GF-D8 (cell line): ENCODE measurements around the gene RAB5IF.
"Not testable (repeated sequence)": the region's sequence is repeated elsewhere in the genome, so short reads cannot be mapped to it uniquely, and the experiment has no call there.

ENCODE experiments used
- DNase-seq: peaks from one replicate; lab custom pipeline; 2025; lab: John Stamatoyannopoulos, UW

The RAB5IF gene, protein sequence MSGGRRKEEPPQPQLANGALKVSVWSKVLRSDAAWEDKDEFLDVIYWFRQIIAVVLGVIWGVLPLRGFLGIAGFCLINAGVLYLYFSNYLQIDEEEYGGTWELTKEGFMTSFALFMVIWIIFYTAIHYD

DNA sequence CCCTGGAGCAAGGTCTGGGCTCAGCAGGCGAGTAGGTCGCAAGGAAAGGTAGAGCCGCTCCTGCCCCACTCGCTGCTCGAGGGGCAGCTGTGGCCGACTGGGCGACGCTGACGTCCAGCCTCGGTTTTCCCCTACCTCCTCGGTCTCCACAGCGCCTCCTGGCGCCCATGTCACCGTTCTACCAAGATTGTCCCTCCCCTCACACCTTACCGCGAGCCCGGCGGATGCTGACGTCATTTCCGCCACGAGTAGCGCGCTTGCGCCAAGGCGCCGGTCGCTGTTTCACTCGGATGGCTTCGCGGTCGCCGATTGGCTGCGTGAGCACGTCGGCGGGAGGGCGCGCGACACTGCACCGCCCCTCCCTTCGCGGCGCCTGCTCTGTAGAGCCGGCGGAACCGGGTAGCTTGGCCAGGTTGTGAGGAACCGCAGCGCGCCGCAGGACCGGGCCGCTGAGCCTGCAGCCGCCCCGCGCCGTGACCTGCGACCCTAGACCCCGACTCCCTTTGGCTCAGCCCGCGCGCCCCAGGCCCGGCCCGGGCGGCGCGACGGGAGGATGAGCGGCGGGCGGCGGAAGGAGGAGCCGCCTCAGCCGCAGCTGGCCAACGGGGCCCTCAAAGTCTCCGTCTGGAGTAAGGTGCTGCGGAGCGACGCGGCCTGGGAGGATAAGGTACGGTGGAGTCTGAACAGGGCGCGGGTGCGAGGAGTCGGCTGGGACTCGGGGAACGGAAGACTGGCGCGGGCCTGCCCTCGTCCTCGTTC is at the start of gene RAB5IF:
RAB5IF (plus strand) TSS at position 381 of the 759 bp plus-strand sequence; CDS start at position 554, 173 bp downstream.
- DNase-seq: peak; percentile 93

DNA sequence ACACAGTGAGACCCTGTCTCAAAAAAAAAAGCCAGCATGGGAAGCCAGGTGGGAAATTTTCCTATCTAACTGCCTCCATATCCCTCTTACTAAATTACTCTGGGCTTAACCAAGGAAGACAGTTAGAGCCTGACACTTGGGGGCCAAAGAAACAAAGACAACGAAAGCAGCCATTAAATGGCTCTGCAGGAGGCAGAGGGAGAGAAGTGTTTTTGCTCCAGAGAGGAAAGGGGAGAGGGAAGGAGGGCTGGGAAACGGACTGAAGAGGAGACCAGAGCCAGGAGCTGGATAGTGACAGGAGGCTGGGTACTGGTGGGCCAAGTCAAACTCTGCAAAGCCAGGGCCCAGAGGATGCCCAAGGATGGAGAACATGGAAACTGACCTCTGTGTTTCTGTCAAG is 42.9 kb upstream of the RAB5IF start:
- DNase-seq: no peak

DNA sequence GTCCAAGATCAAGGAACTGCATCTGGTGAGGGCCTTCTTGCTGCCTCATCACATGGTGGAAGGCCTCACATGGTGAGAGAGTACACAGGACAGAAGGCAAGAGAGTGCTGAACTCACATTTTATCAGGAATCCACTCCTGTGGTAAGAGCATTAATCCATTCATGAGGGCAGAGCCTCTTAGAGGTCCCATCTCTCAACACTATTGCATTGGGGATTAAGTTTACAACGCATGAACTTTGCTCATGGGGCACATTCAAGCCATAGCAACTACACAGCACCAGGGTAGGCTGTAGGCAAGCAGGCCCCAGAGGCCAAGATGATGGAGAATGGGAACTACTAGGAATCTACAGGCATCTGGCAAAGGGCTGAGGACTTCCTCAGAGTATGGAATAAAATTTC is 42.2 kb upstream of the RAB5IF start:
- DNase-seq: no peak

DNA sequence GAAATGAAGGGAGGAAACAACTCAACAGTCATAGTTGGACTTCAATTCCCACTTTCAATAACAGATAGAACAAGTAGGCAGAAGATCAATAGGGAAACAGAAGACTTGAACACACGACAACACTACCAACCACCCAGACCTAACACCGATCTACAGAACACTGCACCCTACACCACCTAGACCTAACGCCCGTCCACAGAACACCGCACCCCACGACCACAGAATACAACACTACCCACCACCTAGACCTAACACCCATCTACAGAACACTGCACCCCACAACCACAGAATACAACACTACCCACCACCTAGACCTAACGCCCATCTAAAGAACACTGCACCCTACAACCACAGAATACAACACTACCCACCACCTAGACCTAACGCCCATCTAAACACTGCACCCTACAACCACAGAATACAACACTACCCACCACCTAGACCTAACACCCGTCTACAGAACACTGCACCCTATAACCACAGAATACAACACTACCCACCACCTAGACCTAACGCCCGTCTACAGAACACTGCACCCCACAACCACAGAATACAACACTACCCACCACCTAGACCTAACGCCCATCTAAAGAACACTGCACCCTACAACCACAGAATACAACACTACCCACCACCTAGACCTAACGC is 41.4 kb upstream of the RAB5IF start:
- DNase-seq: not testable (repeated sequence)

DNA sequence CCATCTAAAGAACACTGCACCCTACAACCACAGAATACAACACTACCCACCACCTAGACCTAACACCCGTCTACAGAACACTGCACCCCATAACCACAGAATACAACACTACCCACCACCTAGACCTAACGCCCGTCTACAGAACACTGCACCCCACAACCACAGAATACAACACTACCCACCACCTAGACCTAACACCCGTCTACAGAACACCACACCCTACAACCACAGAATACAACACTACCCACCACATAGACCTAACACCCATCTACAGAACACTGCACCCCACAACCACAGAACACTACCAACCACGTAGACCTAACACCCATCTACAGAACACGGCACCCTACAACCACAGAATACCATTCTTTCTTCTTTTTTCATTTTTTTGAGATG is 40.9 kb upstream of the RAB5IF start:
- not testable (repeated sequence) for DNase-seq

DNA sequence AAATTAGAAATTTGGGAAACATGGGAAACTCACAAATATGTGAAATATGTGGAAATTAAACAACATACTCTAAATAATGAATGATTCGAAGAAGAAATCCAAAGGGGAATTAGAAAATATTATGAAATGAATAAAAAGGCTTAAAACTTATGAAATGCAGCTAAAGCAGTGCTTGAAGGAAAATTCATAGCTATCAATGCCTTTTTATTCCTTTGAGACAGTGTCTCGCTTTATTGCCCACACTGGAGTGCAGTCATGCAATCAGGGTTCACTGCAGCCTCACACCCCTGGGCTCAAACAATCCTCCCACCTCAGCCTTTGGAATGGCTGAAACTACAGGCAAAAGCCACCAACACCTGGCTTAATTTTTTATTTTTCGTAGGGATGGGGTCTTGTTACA is 40.1 kb upstream of the RAB5IF start:
- no peak for DNase-seq

DNA sequence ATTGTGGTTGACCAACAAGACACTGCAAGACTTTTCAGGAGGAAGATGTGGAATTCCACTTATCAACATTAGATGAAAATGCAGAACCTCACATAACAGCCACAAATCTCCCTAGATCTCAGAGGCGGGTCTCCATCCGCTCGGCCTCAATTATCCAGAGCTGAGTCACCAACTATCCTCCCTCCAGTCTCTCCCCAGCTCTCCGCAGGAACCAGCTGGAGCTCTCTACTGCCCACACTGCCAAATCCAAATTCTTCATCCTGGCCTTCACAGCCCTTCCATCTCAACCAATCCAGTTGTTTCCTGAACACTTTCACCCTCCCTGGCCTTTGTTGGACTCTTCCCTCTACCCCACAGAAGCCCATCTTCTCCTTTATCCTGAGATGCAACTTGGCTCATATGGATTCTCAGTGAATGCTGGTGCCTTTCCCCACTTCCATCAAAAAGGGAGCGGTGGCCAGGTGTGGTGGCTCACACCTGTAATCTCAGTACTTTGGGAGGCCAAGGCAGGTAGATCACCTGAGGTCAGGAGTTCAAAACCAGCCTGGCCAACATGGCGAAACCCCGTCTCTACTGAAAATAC is 35.6 kb upstream of the RAB5IF start:
- DNase-seq: no peak

DNA sequence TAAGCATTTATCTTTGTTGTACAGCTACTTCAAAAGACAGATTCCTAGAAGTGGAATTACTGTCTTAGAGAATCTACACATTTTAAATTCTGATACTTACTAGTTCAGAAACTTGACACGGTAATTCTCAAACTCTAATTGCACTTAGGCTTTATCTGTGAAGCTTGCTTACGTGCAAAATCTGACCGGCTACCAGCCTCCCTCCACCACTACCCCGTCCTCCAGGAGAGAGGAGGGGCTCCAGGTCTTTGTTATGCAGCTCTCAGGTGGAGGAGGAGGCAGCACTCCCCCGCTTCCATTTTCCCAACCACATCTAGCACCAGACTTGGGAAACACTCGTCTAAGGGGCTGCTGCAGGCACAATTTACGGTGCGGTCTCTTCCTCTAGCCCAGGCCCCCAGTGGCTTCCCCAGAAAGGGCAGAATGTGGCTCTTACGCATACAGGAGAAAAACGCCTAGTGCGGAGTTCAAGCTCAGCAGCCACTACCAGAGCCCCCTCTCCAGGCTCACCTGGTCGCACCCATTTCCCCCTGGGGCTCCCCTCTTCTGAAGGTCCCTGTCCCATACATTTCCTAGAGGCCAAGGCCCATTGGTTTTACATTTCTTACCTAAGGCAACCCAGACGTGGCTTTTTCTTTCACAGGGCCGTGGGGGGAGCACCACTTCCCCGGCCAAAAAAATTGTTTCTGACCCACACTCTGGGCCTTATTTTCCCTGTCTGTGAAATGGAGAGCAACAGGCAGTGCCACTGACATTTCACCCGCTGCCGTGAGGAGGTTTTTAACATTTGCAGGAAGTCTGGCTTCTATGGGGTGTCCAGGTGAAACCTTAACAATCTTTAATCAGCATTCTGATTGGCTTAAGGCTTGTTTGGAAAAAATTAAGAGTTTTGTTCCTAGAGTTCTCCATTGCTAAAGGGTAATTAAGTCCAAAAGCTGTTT is 33.7 kb upstream of the RAB5IF start:
- no peak for DNase-seq

DNA sequence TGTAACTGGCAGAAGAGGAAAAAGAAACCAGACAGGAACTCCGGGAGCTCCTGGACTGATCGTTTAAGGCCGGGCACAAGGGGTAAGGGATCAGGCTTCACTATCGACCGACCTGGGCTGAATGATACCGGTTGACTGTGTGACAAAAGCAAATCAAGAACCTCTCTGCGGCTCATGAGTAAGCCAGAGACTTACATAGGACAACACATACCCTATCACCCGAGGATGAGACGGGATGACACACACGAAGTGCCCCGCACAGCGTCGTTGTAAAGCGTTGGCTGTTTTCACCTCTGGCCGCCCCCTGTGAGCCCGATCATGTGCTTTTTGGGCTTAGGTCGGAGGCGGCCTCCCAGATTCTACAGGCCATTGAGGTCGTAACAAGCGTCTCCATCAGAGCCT is 32.9 kb upstream of the RAB5IF start:
- DNase-seq: no peak

DNA sequence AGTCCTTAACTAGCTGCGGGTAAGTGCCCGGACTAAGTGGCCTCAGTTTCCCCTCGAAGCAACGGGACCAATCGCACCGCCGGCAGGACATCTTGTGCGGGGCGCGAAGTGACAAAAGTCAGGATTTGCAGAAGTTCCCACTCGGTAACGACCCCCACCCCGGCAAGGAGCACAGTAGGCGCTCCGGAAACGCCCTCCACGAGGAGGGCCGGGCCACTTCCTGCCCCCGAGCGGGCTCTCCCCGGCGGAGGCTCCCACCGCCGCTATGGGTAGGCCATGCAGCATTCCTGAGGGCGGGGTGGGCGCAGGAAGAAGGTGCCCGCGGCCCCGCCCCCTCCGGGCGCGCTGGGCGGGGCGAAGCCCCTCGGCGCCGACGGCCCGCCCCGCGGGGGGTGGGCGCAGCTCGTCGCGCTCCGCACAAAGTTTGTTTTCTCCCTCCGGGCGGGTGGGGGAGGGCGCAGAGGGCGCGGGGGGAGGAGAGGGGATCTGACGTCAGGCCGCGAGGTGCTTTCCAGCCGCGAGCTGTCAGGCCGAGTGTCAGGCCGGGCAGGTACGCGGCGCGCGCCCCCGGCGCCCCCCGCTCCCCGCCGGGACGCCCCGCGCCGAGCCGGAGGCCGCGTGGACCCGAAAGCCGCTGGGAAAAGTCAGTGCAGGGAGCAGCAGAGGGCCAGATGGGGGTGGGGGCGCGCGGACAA is 32.3 kb upstream of the RAB5IF start, which contains the start of gene TGIF2:
TGIF2 (plus strand) TSS at position 495 of the 695 bp plus-strand sequence. CDS start 5,178 bp downstream, outside the sequence.
- DNase-seq: peak; percentile 78

DNA sequence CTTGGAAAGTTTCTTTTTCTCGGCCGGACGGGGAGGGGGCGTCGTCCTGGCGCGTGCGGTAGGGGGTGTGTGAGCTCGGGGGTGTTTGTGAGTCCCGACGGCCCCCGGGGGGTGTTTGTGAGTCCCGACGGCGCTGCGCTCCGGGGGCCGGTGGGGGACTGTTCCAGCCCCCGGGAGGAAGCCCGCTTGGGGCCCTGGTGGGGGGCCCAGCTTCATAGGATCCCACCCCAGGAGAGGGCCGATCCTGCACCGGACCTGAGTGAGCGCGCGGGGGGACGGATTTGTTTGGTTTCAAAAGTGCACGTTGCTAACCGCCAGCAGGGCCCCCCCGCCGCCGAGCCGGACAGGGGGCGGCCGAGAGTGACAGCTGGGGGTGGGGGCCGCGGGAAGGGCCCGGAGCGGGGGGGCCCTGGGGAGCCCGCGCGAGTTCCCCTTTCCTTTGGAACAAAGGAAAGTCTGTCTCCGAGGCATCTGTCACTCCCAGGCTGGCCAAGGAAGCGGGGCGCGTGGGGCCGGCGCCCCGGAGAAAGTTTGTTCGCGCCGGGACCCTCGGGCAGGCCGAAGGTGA is 31.7 kb upstream of the RAB5IF start:
- no peak for DNase-seq

DNA sequence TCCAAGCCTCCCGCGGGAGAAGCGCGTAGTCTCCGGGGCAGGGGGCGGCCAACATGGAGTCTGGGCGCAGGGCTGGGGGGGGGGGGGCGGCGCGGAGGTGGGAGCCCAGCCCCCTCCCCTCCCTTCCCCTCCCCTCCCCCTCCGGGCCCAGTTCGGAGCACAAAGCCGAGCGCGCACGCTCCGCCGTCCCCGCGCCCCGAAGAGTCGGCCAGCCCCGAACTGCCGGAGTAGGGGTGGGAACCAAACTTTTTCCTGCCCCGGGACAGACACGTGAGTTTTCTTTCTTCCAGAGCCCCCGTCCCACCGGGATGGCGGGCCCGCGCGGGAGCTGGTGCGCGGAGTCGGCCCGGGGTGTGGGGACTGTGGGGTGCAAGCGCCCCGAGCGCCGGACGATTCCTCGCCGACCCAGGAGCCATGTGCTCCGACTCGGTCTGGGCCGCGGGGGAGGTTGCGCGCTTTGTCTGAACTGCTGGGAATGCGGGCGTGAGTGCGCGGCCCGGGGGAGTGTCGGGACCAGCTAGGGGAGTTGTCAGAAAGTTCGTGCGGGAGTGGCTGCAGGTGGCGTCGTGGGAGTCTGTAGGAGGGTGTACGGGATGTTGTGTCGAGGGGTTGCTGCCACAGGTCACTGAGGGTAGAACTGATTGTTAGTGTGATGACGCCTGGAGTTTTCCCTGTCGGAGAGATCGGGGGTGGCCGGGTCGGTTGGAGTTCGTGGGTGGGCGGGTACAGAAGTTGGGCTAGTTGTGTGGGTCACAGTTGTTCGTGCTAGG is 31.0 kb upstream of the RAB5IF start:
- DNase-seq: peak; percentile 26

DNA sequence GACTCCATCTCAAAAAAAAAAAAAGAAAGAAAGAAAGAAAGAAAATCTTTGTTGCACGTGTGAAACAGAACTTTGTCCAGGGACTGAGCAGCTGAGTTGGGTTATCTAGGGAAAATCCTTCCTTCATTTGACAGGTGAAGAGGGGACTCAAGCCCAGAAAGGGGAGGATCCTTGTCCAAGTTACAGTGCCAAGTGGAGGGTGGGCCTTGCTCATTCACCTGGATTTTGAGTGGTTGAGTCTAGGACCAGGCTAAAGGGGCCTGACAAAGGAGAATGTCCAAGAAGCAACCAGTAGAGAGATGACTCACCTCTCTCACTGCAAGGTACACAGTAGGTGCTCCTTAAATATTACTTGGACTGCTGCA is 29.5 kb upstream of the RAB5IF start:
- DNase-seq: no peak

DNA sequence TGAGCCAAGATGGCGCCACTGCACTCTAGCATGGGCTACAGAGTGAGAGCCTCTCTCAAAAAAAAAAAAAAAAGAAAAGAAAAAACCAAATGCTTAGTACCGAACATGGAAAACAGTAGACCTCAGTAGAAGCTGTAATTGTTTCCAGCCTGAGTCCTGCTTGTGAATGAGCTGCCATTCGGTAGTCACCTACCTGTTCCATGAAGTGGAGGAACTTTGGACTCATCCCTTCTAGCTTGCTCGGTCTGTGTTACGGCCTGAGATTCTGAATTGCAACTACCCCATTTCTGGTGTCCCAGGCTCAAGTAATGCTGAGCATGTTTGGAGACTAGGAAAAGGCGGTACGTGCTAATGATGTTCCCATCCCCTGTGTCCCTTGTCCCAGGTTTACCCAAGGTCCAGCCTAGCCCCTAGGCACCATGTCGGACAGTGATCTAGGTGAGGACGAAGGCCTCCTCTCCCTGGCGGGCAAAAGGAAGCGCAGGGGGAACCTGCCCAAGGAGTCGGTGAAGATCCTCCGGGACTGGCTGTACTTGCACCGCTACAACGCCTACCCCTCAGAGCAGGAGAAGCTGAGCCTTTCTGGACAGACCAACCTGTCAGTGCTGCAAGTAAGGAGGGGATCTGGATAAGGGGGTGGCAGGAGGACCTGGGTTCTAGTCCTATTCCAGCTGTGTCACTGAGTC is 27.1 kb upstream of the RAB5IF start:
- DNase-seq: no peak

DNA sequence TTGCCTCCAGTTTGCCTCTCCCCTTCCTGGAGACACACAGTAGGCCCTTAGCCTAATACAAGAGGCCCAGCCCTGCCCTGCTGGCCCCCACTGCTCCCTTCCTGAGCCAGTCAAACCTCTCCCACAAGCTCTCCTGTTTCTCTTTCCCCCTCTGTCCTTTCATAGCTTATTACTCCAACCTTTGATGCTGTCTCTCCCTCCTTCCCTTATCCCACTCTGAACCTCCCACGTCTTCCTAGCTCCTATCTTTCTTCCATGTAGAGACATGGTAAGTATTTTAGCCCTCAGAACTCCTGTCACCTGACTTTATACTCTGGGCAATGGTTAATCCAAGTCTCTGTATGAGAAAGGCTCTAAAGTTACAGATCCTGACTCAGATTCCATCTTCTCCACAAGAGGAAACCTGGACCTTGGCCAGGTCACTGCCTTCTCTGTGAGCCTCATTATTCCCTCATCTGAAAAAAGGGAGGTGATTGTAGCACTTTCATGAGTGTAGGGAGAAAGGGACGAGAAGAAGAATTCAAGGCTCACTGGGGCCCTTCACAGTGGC is 25.5 kb upstream of the RAB5IF start:
- no peak for DNase-seq

DNA sequence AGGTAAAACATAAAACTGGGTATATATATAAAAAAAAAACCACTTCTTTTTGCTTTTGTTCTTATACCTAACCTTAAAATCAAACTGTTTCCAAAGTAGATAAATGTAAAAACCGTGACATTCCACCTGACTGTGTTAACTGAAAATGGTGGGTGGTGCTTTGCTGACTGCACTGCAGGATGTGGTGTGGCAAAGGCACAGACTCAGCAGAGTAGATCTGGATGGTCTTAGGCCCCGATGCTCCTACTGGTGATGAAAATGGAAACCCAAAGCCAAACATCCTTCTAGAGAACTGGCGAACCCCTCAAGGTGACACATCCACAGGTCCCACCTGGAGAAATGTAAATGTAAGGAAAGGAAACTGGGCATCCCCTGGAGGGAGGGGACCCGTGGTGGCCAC is 23.3 kb upstream of the RAB5IF start:
- DNase-seq: no peak

DNA sequence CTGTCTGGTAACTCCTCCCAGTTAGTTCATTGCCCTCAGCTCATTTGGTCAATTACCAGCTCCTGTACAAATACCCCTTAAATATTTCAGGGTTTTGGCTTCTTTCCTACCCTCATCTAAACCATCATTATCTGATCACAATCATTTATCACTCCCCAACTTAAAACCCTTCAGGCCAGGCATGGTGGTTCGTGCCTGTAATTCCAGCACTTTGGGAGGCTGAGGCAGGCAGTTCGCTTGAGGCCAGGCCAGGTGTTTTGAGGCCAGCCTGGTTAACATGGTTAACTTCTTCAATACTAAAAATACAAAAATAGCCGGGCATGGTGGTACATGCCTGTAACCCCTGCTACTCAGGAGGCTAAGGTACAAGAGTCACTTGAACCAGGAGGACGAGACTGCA is 22.8 kb upstream of the RAB5IF start:
- DNase-seq: no peak

DNA sequence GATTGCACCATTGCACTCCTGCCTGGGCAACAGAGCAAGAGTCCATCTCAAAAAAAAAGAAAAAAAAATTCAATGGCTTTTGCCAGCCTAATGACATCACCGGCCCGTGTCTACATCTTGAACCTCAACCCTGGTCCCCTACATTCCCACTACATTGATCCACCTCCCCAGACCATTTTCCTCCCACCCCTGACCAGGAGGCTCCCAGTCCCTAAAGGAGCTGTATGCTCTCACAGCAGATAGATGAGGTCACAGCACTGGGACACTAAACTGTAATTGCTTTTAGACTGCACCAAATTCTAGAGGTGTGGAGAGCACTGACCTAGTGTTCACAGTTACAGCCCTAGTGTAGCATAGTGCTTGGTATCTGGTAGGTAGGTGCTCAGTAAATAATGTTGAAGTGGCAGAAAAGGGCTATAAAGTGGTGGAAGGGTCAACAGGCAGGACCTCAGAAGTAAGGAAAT is 21.5 kb upstream of the RAB5IF start:
- no peak for DNase-seq
